CD4-positive, alpha-beta T cell treated with Interleukin-10 for 1 hour (primary cell): ENCODE results near the gene GALNS.
"Not testable (repeated sequence)": the region's sequence is repeated elsewhere in the genome, so short reads cannot be mapped to it uniquely, and the experiment has no call there.

Experiments used
- DNase-seq: peaks from one replicate; pipeline ENCODE4 v3.0.0-alpha.2; 2020

Gene GALNS

DNA sequence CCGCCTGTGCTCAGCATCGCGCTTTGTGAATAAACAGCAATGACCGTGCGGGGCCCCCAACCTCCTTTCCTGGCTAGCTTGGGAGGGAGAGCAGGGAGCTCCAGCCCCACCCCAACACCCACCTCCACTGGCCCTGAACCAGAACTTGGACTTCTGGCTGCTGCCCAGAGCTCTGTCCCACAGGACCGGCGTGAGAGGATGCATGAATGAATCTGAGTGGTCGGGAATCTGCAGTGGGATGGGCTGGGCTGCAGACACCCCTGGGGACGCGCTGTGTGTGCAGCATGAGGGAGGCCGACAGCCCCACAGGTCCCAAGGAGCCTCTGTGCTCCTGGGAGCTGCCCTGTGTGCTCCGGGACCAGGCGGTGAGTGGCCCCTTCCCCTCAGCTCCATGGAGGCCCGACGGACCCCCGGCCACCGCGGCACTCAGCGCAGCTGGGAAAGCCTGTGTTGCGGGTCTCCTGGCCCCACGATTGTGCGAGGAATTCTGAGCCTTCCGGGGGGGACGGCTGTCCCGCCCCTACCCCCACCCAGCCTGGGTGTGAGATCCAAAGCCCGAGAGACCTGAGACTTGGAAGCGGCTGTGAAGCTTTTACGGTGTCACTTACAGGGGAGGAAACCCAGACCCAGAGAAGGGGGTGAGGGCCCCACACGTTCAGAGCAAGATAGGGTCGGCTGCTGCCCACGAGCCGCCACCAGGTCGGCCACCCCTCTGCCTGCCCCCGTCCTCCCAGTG lies 77.2 kb downstream of the GALNS start:
- no peak for DNase-seq

DNA sequence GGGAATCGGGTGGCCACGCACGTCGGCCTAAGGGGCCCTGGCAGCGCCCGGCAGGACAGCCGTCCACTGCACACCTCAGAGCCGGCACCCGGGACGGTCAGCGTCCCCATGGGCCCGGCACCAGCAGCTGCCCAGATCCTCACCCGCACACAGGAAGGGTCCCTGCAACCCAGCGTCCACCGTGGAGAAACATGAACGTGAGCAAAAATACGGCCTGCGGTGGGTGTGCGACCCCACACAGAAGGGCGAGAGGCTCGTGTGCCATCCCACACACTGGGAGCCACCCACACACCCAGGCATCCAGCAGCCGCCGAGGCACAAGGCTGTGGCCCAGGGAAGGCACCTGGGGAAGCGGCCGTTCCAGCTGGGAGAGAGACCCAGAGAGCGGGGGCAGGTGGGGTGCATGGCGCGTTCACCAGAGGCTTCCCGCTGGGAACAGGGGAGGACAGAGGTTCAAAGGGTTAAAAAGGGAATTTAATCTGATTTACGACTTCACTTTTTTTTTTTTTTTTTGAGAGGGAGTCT lies 78.1 kb downstream of the GALNS start:
- no peak for DNase-seq

DNA sequence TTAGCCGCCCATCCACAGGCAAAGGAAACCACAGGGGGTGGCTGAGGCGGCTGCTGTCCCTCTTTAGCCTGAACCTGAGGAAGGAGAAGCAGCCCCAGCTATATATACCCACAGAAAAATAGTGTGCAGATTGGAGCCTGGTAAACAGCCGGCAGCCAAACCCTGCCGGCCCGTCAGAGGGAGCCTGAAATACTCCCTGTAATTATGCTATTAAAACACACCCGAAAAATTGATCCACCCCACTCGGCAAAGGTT lies 78.5 kb downstream of the GALNS start:
- DNase-seq: no peak

DNA sequence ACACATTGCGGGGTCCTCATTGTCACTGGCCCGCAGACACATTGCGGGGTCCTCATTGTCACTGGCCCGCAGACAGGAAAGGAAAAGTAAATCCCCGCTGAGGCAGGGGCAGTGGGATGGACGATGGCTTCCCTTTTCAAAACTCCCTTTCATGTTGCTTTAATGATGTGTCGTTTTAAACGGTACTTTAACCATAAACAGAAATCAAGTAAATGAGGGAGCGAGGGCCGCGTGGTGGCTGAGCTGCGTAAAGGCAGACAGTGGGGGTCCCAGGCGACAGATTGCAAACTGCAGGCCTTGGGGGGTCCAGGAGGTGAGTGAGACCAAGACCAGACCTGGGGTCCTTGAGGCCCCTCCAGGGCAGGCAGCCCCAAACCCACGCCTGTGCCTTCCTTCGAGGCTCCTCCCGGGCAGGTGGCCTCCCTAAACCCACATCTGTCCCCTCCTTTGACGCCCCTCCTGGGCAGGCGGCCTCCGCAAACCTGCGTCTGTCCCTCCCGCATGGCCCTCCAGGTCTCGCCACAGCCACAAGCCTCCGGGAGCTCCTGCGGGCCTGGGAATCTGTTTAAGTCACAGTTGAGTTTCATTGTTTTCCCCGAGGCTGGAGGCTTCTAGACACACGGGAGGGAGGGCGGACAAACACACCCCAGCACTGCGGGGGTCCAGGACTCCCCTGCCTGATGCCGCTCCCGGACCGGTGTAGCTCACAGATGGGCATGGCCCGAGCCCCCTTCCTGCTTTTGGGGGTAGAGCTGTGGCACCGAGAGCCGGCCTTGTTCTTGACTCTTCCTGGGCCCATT lies 79.1 kb downstream of the GALNS start:
- no peak for DNase-seq

DNA sequence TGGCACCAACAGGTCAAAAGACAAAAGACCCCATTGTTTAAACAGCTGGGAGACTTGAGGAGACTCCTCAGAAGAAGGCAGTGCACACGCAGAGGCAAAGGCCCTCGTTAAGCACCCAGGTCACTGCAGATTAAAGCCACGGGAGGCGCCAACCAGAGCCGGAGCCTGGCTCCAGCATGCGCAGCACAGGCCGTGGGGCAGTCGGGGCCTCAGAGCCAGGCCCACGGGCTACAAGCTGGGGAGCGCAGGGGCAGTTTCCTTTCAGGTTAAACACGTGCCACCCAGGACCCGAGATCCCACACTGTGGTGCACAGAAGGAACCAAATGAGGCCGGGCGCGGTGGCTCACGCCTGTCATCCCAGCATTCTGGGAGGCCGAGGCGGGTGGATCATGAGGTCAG lies 80.9 kb downstream of the GALNS start:
- DNase-seq: no peak

DNA sequence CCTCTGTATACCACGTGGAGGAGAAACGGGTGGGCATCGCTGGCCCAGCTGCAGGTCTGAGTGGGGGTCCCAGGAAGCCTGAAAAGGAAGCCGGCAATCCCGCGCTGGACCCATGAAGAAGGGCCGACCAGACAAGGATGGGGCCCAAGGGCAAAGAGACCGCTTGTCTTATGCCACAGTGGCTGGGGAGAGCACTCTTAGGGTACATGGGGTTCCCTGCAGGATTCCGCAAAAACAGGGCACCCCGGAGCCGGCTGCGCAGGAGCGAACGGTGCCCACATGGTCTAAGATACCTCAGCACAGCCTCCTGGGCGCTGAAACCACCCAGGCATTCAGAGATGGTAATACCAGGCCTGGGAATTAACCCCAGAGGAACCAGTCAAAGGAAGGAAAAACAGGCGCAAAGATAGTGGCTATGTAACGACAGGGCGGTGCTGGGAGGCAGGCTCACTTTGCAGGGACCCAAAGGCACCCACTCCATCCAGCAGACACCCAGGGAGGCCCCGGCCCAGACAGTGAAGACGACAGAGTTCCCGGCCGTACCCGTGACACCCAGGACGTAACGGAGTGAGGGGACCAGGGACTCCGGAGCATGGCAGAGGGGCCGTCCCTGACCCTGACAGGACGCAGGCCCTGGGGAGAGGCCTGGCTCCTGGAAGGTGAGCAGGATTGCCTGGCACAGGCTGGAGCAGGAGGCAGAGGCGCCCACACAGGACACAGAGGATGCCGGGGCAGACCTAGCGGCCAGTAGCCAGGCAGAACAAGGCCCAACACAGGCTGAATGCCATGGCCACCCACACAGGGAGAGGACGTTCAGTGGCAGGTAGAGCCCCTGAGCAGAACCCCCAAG lies 82.0 kb downstream of the GALNS start:
- no peak for DNase-seq

DNA sequence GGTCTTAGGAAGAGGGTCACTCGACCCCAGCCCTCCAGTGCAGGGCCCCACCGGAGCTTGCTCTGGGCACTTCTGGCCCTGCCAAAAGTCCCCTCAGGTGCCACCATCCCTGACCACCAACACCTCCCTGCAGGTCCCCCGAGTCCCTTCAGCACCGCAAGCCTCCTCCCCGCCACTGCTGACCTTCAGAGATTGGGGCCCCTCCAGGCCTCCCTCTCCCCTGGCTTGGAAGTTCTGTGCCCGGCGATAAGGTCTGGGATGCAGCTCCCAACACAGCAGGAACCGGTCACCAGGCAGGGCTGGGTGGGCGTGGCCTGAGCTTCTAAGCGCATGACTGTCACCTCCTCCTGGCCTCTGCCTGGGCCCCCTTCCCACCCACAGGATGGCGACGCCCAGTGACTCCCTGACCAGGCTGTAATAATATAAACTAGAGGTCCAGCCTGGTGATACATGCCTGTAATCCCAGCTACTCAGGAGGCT lies 82.9 kb downstream of the GALNS start:
- DNase-seq: no peak

DNA sequence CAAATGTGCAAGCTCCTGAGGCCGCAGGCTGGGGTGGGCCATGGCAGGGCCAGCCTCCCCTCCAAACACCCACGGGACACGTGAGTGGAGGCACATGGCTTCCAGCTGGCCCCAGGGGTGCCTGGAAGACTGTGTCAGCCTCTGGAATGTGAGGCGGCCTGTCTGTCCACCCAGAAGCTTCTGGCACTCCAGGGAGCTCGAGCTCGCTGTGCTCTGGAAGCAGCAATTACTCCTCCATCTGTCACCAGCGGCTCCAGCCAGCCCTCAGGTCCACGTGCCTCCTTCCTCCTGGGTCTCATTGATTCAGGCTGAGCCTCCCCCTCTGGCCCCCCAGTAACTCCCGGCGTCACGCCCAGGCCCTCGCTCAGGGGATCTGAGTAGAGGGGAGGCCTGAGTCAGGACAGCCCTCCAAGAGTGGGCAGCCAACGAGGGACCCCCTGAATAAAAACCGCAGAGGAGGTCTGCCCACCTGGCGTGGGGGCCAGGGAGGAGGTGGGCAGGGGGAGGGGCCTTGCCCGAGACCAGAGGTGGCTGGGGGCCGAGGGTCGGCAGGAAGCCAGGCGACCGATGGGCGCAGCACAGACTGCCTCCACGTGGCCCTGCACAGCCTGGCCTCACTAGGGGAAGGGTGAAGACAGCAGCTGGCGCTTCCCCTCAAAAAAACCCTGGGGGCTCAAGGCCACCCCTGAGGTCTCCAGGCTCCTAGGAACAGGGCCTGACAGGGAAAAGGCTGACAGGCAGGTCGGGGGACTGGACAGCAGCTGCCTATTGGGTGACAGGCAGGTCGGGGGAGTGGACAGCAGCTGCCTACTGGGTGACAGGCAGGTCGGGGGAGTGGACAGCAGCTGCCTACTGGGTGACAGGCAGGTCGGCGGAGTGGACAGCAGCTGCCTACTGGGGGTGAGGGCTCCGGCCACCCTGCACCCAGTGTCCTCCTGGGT lies 83.6 kb downstream of the GALNS start:
- DNase-seq: no peak

DNA sequence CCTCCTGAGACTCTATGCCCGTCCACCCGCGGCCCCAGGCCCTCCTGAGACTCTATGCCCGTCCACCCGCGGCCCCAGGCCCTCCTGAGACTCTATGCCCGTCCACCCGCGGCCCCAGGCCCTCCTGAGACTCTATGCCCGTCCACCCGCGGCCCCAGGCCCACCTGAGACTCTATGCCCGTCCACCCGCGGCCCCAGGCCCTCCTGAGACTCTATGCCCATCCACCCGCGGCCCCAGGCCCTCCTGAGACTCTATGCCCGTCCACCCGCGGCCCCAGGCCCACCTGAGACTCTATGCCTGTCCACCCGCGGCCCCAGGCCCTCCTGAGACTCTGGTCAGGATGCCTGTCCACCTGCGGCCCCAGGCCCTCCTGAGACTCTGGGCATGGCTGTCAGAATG lies 85.0 kb downstream of the GALNS start:
- not testable (repeated sequence) for DNase-seq

DNA sequence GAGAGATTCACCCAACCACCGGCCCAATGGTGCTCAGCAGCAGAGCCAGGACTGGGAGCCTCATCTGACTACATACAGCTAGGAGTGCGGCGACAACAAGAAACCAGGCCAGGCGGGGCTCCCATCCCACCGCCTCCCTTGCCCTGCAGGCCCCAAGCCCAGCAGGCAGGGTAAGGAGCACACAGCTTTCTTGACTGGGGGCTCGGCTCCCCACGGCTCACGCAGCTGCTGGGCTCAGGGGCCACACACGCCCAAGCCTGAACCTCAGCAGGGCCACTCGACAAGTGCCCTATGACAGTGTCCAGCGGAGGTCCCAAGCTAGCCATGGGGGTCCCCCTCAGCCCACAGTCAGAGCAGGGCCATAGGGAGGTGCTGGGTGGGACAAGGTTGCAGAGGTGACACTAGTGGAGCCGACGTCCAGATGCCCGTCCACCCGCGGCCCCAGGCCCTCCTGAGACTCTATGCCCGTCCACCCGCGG lies 85.4 kb downstream of the GALNS start:
- no peak for DNase-seq

DNA sequence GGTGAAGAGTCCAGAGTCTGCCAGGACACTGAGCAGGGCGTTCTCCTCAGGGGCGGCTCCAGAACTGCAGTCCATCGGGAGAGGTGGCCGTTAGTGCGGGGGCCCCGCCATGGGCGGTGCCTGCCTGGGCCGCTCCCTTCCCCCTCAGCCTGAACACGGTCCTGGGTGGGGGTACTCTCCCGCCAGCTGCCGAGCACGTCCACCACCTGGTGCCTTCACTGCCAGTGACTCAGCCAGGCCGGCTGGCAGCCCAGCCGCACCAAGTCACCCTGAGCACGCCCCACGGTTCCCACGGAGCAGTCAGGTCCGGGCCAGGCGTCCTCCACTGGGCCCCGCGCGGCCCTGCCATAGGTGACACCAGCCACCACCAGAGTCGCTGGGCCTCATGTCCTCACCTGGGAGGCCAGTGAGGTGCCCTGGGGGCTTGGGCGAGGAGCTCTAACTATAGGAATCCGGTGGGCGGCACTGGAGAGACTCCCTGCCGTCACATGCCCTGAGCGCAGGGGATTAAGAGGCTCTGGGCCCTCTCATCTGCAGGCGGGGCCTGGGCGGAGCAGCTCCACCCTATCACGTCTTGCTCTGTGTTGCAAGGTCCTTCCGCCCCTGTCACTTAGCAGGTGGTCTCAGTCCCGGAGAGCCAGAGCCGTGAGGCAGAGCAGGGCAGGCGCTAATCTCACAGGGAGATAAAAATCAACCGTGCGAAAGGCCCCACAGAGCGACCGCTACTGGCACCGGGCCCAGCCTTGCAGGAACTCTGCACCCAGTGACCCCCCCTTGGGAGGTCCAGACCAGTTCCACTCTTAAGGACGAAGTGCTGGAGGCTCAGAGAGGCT lies 86.1 kb downstream of the GALNS start:
- DNase-seq: no peak

DNA sequence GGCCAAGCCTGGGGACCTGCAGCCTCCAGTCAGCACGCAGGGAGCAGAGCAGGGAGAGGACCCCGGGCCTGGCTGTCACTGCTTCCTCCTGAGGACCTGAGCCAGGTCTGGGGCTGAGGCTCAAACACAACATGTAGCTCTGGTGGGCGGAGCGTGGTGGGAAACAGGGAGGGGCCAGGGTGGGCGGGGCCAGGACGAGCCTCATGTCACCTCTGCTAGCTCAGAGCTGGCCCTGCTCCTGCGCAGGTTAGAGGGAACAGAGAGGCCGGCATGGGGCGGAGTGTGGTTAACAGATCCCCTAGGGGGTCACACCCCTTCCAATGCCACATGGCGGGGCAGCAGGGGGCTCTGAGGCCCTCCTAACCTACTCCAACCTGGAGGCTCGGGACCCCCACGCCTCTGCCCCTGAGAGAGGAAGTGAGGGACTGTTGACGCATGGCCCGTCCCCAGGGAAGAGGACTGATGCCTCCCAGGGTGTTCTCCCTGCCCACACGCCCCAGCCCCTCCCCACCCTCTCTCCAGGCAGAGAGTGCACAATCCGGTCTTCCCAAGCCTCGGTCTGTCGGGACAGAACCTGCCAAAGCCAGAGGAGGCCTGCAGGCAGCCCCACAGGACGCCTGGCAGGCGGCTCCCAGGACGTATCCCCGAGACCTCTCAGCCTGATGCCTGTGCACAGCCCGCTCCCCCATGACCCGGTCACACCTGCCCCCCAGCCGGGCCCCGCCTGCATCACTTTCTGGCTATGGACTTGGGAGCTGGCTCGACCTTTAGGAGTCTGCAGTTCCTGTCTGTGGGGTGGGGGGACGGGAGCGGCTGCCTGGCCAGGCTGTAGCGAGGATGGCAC lies 86.9 kb downstream of the GALNS start:
- no peak for DNase-seq

DNA sequence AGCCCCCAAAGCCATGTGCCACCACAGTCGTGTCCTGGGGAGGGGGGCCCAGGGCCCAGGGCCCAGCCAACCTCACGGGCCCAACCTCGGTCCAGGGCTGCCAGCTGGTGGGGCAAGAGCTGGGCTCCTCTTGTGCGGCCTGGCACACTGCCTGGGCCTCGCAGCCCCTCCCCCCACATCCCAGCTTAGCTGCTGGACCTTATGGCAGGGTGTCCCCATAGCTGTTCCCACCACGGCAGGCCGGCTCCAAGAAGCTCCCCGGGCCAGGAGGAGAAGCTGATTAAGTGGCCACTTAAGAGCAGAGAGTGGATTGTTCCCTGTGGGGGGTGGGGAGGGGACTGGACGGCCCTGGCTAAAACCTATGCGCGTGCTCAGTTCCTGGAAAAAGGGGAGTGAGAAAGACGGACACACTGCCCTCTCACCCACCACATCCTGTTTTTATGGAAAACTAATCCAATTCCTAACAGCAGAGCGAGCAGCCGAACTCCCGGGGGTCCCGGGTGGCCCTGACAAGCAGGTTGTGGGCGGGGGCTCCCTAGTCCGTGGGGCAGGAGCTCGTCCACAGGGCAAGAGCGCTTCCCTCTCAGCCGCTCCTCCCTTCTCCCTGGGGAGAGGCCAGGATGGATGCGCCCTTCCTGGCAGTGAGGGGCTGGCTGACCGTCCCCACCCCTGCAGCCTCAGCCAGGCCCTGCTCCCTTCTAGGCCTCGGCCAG lies 88.5 kb downstream of the GALNS start:
- no peak for DNase-seq

DNA sequence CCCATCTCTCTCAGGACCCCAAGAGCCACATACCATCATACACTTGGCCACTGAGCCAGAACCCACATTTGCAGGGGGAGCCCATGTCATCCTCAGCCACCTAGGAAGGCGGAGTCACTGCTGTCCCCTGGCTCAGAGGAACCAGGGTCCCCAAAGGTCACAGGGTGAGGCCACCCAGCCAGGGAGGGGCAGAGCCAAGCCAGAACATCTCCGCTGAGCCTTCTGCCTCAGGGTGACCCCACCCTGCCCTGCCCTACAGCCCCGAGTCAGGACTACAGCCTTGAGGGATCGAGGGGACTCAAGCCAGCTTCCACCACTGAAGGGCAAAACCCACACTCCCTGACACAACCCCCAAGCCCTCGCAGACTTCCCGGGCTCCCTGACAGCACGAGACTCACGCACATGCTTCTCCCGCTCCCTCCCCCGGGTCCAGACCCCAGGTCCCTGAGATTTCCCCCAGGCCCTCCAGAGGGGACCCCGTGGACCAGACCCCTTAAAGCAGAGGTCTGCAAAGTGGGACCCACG lies 89.1 kb downstream of the GALNS start:
- no peak for DNase-seq

DNA sequence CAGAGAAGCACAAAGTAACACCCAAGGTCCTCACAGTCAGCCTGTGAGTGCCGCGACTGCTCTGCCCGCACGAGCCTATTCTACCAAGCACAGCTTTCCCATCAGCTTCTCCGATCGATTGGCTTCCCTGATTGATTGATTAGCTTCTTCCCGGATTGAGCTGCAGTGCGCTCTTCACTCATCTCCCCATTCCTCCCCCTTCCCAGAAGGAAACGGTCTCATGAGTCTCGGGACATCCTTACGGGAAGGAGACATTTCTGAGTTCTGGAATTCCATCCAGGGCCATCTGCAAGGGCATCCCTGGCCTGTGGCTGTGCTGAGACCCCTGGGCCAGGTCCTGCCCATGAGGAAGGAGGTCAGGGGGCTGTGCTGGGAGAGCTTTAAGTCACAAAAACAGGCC lies 89.8 kb downstream of the GALNS start:
- no peak for DNase-seq

DNA sequence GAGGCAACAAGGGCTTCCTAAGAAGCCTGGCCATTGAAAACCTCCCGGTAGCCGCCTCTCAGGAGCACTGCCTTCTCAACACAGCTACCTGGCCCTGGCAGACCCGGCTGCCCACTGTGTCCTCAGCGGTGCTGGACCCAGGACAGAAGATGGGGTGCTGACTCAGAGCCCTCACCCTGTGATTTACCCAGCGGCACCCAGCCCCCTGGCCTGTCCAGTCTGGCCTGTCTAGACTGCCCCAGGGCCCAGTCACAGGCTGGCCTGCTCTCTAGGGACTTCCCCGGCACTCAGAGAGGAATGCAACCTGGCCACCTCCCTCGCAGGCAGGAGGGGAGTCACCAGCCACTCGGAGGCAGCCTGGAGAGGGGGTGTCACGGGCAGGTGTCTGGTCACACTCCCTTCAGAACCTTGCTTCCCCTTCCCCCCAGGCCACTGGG lies 91.8 kb downstream of the GALNS start:
- no peak for DNase-seq

DNA sequence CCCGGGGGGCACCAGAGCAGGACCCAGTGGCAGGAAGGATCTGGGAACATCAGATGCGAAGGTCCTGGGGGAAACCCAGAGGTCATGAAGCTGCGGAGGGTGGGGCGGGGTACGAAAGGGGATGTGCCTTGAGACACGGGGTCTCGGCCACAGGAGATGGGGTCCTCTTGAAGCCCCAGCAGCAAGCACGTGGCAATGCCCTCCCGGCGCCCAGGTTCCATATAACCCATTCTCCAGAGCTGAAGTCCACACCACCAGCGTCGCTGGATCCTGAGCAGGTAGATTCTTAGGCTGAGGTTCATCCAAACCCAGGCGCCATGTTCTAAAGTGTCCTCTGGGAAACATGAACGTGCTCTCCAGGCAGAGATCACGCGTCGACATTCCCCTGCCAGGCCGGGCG lies 92.7 kb downstream of the GALNS start:
- no peak for DNase-seq
